ENCODE measurements around the gene PCDHGA8.

Gene PCDHGA8
- long read RNA-seq: 0 reads

GRCh38 chr5:141392429-141393198, at the start of gene PCDHGA8:
Gene PCDHGA8 (plus strand): TSS chr5:141392633. CDS start chr5:141392814, 181 bp downstream.
- Histone ChIP-seq H3K27me3 (ENCODE audit: insufficient read depth, poor library complexity, severe bottlenecking) (no peaks in the 10 kb centered on the region), H3K27ac (replicated peaks) (no peak within 1 kb of the TSS), H3K4me3 (replicated peaks; ENCODE audit: insufficient read depth, low read length) (no peak within 1 kb of the TSS)
- no peak for DNase-seq (ENCODE audit: low read depth in 1 of 2, low spot score in 1 of 2)
- TF ChIP-seq POLR2AphosphoS5 (IDR thresholded peaks at IDR 0.05; ENCODE audit: low read depth): no peak
- no peak for TF ChIP-seq SPI1 (IDR thresholded peaks at IDR 0.05; ENCODE audit: borderline replicate concordance, low read depth)
- TF ChIP-seq GABPA (IDR thresholded peaks at IDR 0.05; ENCODE audit: low read depth): no peak
- no peak for TF ChIP-seq CTCF (IDR thresholded peaks at IDR 0.05; ENCODE audit: insufficient read depth, low read length)
- no peak for TF ChIP-seq REST (IDR thresholded peaks at IDR 0.05; ENCODE audit: insufficient replicate concordance, low read depth)

- no peak for DNase-seq (ENCODE audit: low read depth in 1 of 2, low spot score in 1 of 2)
- TF ChIP-seq REST (IDR thresholded peaks at IDR 0.05; ENCODE audit: insufficient replicate concordance, low read depth): no peak
- TF ChIP-seq CTCF (IDR thresholded peaks at IDR 0.05; ENCODE audit: insufficient read depth, low read length): no peak
- no peak for TF ChIP-seq POLR2AphosphoS5 (IDR thresholded peaks at IDR 0.05; ENCODE audit: low read depth)
- TF ChIP-seq GABPA (IDR thresholded peaks at IDR 0.05; ENCODE audit: low read depth): no peak
- no peak for TF ChIP-seq SPI1 (IDR thresholded peaks at IDR 0.05; ENCODE audit: borderline replicate concordance, low read depth)
- Histone ChIP-seq H3K27ac (replicated peaks) (no peak overlapping the region), H3K27me3 (ENCODE audit: insufficient read depth, poor library complexity, severe bottlenecking) (no peaks in the 10 kb centered on the region), H3K4me3 (replicated peaks; ENCODE audit: insufficient read depth, low read length) (no peak overlapping the region)
Measured at GRCh38 chr5:141342773-141343172, 49.7 kb upstream of the PCDHGA8 start.

GRCh38 chr5:141343242-141343952, 49.0 kb upstream of the PCDHGA8 start, which contains the start of gene PCDHGA3:
Gene PCDHGA3 (plus strand): TSS chr5:141343829. CDS start chr5:141344034, 205 bp downstream.
- DNase-seq (ENCODE audit: low read depth in 1 of 2, low spot score in 1 of 2): peak in 1 of 2 experiments; percentile 9
- Histone ChIP-seq H3K4me3 (replicated peaks; ENCODE audit: insufficient read depth, low read length) (no peak within 1 kb of the TSS), H3K27me3 (ENCODE audit: insufficient read depth, poor library complexity, severe bottlenecking) (no peaks in the 10 kb centered on the region), H3K27ac (replicated peaks) (no peak within 1 kb of the TSS)
- TF ChIP-seq CTCF (IDR thresholded peaks at IDR 0.05; ENCODE audit: insufficient read depth, low read length) (peak; percentile 10), POLR2AphosphoS5 (IDR thresholded peaks at IDR 0.05; ENCODE audit: low read depth) (no peak)

Measured in HL-60 (cell line).